Lower leg skin (tissue), 4 donors: ENCODE results near the gene FGF3. TPM values are rescaled to one million over a fixed set of nuclear protein-coding genes. Genes with fewer than 3 reads are reported as not detected.

Experiments
- DNase-seq, 2 donors: peaks; one replicate each; pipeline ENCODE4 v3.0.0-alpha.2; 2019; ENCODE audit warnings: low spot score in 2 of 2
- H3K4me3 ChIP-seq: fragments of 200-600 bp; sonication (generic); 2 replicates; pipeline ENCODE4 v1.5.1; 2017; ENCODE audit warnings: mild to moderate bottlenecking, low read depth; ENCODE audit not compliant: poor library complexity, severe bottlenecking
- POLR2A ChIP-seq, 2 donors: fragments of 450-650 bp; IDR thresholded peaks; one replicate each; pipeline ENCODE4 v1.6.1; 2016 to 2017; ENCODE audit warnings: antibody characterized with exemption in 2 of 2, mild to moderate bottlenecking in 1 of 2, moderate library complexity in 1 of 2
- WGBS, 2 donors: methylation state at CpG; one replicate each; pipeline ENCODE4 v1.1.5; 2018; 5-methylcytosine and 5-hydroxymethylcytosine counted together
- intact Hi-C: fragments of 100-400 bp; cut with DNase I; formaldehyde crosslinking; loops from one replicate; pipeline ENCODE4 v1.15.0; 2023; ENCODE audit warnings: low total_unique reads
- total RNA-seq, 4 donors: library from RNA; depleted of rRNA; stranded (reverse); fragments of >200 nt; gene quantifications; one replicate each; pipeline ENCODE4 v1.1.0, GENCODE V29; 2016
- TF ChIP-seq, protein P1 (sequence below), 3 donors: fragments of 450-650 bp; IDR thresholded peaks; one replicate each; pipeline ENCODE4 v1.5.1; 2016; ENCODE audit warnings: antibody characterized with exemption in 3 of 3, mild to moderate bottlenecking in 3 of 3, moderate library complexity in 2 of 3

Gene FGF3
- total RNA-seq, 4 donors from 2014 or later, result not detected

DNA sequence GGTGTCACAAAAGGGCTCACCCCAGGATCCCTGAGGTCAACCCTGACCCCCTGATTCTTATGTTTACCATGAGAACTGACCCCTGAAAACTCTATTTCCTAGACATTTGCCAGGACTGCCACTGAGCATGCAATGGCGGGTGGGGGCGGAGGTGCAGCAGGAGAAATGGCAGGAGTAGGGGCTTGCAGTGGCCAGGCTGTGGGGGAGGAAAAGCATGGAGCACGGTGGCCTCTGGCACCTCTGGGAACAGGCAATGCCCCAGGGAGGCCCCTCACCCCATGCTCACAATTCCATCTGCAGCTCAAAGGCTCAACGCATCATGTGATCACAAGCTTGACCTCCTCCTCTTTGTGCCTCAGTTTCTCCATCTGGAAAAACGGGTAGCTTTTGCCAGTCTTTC lies 46.5 kb upstream of the FGF3 start:
- TF ChIP-seq POLR2A (IDR thresholded peaks at IDR 0.05), result no peak
- H3K4me3 ChIP-seq, result no peak overlapping the region
- WGBS, 2 donors, result 77 to 79% methylated on average over 5 of the region's 5 CpGs
- DNase-seq, result no peak
- intact Hi-C loops, result no loop called here

DNA sequence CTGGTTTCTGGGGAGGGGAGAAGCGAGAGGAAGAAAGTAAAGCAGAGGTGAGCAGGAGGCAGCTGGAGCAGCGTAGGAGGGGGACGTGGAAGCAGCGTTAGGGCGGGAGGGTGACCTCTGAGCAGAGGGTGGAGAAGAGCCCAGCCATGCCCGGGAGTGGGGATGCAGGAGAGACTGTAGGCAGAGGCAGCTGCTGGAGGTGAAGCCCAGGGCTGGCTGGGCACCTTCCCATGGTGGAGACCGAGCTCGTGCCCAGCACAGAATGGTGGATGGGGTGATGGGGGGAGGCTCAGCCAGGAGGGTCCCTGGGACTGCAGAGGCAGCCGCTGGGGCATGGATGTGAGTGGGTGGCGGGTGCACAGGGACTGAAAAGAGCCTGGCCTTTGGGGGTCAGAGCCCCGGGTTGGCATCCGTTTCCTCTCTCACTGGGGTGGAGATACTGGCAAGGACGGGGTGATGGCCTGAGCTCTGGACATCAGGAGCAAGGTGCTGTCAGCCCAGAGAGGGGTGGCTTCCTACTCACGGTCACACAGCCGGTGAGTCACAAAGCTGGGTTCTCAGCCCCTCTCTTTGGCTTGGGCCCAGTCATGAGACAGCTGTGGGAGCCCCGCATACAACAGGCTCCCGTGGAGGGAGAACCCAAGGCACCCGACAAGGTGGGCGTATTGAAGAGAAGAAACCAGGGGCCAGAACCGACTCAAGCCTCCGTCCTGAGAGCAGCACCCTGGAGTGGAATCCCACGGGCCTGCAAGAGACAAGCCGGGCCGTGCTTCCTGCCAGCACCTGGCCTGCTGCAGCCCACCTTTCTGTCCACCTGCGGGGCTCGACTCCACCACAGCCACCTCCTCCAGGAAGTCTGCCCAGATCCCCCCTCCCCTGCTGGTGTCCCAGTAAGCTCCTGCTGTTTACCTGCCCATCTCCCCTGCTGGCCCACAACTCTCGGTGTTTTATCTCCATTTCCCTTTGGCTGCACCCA lies 45.8 kb upstream of the FGF3 start:
- intact Hi-C loops, result no loop called here
- TF ChIP-seq POLR2A (IDR thresholded peaks at IDR 0.05), result no peak
- TF ChIP-seq, protein P1, sequence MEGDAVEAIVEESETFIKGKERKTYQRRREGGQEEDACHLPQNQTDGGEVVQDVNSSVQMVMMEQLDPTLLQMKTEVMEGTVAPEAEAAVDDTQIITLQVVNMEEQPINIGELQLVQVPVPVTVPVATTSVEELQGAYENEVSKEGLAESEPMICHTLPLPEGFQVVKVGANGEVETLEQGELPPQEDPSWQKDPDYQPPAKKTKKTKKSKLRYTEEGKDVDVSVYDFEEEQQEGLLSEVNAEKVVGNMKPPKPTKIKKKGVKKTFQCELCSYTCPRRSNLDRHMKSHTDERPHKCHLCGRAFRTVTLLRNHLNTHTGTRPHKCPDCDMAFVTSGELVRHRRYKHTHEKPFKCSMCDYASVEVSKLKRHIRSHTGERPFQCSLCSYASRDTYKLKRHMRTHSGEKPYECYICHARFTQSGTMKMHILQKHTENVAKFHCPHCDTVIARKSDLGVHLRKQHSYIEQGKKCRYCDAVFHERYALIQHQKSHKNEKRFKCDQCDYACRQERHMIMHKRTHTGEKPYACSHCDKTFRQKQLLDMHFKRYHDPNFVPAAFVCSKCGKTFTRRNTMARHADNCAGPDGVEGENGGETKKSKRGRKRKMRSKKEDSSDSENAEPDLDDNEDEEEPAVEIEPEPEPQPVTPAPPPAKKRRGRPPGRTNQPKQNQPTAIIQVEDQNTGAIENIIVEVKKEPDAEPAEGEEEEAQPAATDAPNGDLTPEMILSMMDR (IDR thresholded peaks at IDR 0.05), result no peak
- H3K4me3 ChIP-seq, result no peak overlapping the region
- 69 to 76% methylated on average over 27 of the region's 27 CpGs for WGBS, 2 donors
- peak in 1 of 2 donors; percentile 85 for DNase-seq

DNA sequence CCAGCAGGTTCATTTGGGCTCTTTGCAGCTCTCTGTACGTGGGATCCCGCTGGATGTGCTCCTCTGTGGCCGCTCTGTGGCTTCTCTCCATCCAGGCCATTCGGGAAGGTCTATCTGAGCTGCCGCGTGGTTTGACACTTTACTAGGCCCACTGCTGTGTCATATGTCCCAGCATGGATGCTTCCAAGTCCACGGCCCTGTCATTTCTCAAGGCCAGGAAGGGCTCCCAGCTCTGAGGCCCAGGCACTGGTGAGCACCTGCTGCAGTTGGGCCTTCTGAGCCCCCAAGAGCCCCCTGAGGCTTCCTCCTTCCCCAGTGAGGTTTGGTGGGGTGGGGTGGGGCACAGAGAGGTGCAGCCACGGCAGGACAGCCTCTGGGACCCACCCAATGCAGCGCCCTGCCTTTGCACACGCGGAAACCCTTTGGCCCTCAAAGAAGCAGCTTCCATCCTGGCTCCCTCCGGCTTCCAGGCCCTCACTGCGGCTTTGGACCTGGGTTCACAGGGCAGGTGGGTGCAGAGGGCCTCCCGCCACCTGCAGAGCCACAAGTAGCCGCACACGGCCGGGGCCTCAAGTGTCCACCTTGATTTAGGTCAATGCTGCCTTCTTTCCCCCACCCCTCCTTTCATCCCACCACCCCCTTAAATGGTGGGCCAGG lies 44.5 kb upstream of the FGF3 start:
- intact Hi-C loops, result no loop called here
- 87 to 91% methylated on average over 17 of the region's 17 CpGs for WGBS, 2 donors
- DNase-seq, result peak in 1 of 2 donors; percentile 50
- no peak overlapping the region for H3K4me3 ChIP-seq
- TF ChIP-seq POLR2A (IDR thresholded peaks at IDR 0.05), result no peak
- TF ChIP-seq, protein P1 (IDR thresholded peaks at IDR 0.05), result no peak

DNA sequence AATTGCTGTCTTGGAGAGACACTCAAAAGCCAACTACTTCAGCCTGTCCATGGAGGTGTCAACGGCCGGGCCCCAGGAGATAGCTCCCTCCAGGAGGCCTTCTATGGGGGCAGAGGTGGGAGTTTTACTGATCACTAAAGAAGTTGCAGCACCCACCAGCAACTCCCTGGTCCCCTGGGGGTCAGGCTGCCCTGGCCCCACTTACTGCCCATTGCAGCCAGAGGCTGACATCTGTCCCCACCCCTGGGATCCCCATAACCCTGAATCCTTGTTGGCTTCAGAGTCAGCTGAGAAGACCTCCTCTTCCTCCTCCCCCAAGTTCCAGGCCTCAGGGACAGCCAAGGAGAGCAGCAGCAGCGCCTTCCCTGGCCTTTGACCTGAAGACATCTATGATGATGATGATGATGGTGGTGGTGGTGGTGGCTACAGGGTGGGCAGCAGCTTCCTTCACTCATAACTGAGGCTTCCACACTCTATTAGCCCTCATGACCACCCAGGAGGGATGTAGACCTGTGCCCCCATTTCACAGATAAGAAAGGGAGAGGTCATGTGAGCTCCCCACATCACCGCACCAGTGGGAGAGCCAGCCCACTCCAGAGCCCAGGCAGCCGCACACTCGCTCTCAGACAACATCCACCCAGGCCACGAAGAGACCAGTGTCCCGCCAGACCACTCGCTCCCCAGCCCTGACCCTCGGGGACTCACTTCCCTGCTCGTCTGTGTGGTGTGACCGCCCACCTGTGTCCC lies 43.8 kb upstream of the FGF3 start:
- no peak for TF ChIP-seq POLR2A (IDR thresholded peaks at IDR 0.05)
- TF ChIP-seq, protein P1 (IDR thresholded peaks at IDR 0.05), result no peak
- intact Hi-C loops, result no loop called here
- peak in 1 of 2 donors; percentile 75 for DNase-seq
- WGBS, 2 donors, result 87 to 89% methylated on average over 10 to 12 of the region's 12 CpGs
- no peak overlapping the region for H3K4me3 ChIP-seq

DNA sequence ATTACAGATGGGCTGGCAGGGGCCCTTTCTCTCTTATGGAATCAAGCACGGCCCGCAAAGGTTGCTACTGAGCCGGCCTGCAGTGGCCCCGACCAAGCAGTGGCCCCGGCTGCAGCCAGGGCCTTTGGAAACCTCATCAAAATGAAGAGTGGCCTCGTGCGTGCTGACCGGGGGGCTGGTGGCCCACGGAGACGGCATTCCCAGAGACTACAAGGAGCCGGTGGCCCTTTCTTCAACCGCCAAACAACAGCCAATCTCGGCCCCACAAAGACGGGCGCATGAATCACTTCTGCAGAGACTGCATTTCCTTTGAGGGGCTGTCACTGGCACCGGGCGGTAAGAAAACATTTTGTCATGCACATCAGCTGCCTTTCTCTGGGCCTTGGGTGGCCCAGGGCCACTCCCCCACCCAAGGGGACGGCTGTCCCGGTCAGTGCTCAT lies 43.1 kb upstream of the FGF3 start:
- TF ChIP-seq POLR2A (IDR thresholded peaks at IDR 0.05), result no peak
- TF ChIP-seq, protein P1 (IDR thresholded peaks at IDR 0.05), result no peak
- intact Hi-C loops, result no loop called here
- WGBS, 2 donors, result 58 to 76% methylated on average over 11 to 17 of the region's 19 CpGs
- no peak overlapping the region for H3K4me3 ChIP-seq
- peak in 1 of 2 donors; percentile 54 for DNase-seq
